ENCODE measurements around the gene RNASEH1.
"Not testable (repeated sequence)": the region's sequence is repeated elsewhere in the genome, so short reads cannot be mapped to it uniquely, and the experiment has no call there.

Gene RNASEH1

DNA sequence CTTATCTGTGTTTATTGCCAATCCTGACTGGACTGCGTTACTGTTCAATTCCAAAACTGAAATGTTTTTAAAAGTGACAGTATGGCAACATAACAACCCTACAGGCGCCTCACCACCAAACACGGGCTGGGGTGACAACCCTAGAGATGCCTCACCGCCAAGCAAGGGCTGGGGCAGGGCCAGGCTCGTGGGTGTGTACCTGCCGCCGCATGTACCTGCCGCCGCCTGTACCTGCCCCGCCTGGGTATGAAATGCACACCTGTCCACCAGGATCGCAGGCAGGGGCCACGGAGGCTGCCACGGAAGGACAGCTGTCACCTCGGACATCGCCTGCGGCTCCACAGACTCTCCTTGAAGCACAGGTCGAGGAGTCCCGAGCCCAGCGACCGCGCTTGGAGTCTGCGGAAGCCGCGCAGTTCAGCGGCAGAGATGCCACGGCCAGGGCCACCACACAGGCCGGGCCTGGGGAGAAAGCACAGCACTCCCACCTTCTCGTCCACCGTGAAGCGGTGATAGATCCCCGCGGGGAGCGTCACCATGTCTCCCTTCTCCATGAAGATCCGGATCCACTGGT lies 57.7 kb downstream of the RNASEH1 start:
- Mint-ChIP-seq H3K4me1 (peaks cover 32% of the 10 kb centered on the region), H3K36me3 (ENCODE audit: low read depth) (peaks cover 72% of the 10 kb centered on the region), H3K4me3 (no peak overlapping the region), H3K27ac (no peak overlapping the region), H3K9me3 (no peaks in the 10 kb centered on the region), H3K27me3 (ENCODE audit: low read depth) (no peaks in the 10 kb centered on the region)
- TF ChIP-seq CTCF (IDR thresholded peaks at IDR 0.05; ENCODE audit: unreplicated experiment in 3 of 3): no peak

DNA sequence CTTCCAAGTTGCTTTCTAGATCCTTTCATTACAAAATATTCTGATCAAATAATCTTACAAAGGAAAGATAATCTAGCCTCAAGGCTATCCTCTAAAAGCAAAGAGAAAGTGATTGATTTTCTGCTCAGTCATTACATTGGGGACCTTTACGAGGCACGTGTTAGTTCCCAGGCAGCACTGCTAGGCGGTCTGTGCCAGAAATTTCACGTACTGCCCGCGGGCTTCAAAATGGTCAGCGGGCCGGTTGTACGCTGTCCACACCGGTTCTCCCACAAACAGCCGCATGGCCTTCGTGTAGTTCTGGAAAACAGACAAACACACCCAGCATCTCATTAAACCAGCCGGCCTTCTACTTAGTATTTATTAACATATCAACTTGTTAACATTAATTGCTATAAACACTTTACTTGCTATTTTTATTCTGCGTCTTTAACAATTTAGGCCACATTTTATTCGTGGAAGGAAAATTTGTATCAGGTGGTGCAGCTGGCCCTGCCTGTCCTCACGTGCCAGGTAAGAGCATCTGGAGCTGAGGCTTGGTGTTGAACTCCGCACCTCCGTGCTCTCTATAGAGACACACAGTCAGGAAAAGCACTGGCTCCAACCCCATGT lies 59.2 kb downstream of the RNASEH1 start:
- no peak for TF ChIP-seq CTCF (IDR thresholded peaks at IDR 0.05; ENCODE audit: unreplicated experiment in 3 of 3)
- Mint-ChIP-seq H3K27me3 (ENCODE audit: low read depth) (no peaks in the 10 kb centered on the region), H3K4me1 (peaks cover 26% of the 10 kb centered on the region), H3K36me3 (ENCODE audit: low read depth) (peaks cover 59% of the 10 kb centered on the region), H3K27ac (no peak overlapping the region), H3K4me3 (no peak overlapping the region), H3K9me3 (no peaks in the 10 kb centered on the region)

DNA sequence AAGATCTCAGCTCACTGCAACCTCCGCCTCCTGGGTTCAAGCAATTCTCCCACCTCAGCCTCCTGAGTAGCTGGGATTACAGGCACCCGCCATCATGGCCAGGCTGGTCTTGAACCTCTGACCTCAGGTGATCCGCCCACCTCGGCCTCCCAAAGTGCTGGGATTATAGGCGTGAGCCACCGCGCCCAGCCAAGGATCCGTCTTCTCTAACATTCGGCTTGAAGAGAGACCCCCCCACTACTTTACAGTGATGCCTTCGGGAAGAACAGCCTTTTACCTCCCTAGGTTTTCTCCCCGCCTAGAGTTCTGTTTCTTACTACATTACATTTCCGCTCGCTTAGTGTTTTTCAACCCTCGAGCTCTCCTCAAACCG lies 61.4 kb downstream of the RNASEH1 start:
- not testable (repeated sequence) for H3K9me3 Mint-ChIP-seq; H3K4me3 Mint-ChIP-seq; H3K27me3 Mint-ChIP-seq (ENCODE audit: low read depth)
- peaks cover 40% of the 10 kb centered on the region for H3K36me3 Mint-ChIP-seq (ENCODE audit: low read depth)
- H3K27ac Mint-ChIP-seq: peak overlapping the region in 2 of 3 experiments; percentile 8 to 47
- peaks cover 30% of the 10 kb centered on the region for H3K4me1 Mint-ChIP-seq
